ENCODE data around the gene SLC20A1.

- no peak for TF ChIP-seq POLR2A (IDR thresholded peaks at IDR 0.05; ENCODE audit: low read depth, low read length)
- TF ChIP-seq POLR2AphosphoS5 (IDR thresholded peaks at IDR 0.05; ENCODE audit: low read depth, low read length): no peak
Measured at GRCh38 chr2:112601754-112602153, 44.0 kb upstream of the SLC20A1 start.
